IMR-90 (cell line): ENCODE measurements around the gene STAP1.

Experiments used
- CTCF ChIP-seq: conservative IDR thresholded peaks from 2 replicates; pipeline ENCODE4 v1.5.1; 2012; ENCODE audit warnings: mild to moderate bottlenecking, low read depth, low read length, improper control_type of control experiment
- MAZ ChIP-seq: IDR thresholded peaks from 2 replicates; pipeline ENCODE4 v1.6.1; 2012; ENCODE audit warnings: low read depth, mild to moderate bottlenecking, low read length, improper control_type of control experiment, moderate library complexity, borderline replicate concordance
- MXI1 ChIP-seq: IDR thresholded peaks from 2 replicates; pipeline ENCODE4 v1.6.1; 2012; ENCODE audit warnings: low read depth, mild to moderate bottlenecking, low read length, moderate library complexity, borderline replicate concordance
- POLR2A ChIP-seq: IDR thresholded peaks from 2 replicates; pipeline ENCODE4 v1.6.1; 2012; ENCODE audit warnings: mild to moderate bottlenecking, low read depth, low read length
- RAD21 ChIP-seq: IDR thresholded peaks from 2 replicates; pipeline ENCODE4 v1.6.1; 2012; ENCODE audit warnings: low read length, improper control_type of control experiment
- SMC3 ChIP-seq: fragments of 150-350 bp; IDR thresholded peaks from 2 replicates; pipeline ENCODE4 v1.6.1; 2016; ENCODE audit warnings: low read depth, mild to moderate bottlenecking, antibody characterized with exemption, low read length, moderate library complexity
- USF2 ChIP-seq: fragments of 150-350 bp; IDR thresholded peaks from 2 replicates; pipeline ENCODE4 v1.6.1; 2017; ENCODE audit warnings: mild to moderate bottlenecking, antibody characterized with exemption, low read length, low read depth
- TF ChIP-seq, protein P1 (sequence below): fragments of 150-350 bp; IDR thresholded peaks from 2 replicates; pipeline ENCODE4 v1.6.1; 2016; ENCODE audit warnings: low read depth, mild to moderate bottlenecking, low read length, moderate library complexity, borderline replicate concordance

DNA sequence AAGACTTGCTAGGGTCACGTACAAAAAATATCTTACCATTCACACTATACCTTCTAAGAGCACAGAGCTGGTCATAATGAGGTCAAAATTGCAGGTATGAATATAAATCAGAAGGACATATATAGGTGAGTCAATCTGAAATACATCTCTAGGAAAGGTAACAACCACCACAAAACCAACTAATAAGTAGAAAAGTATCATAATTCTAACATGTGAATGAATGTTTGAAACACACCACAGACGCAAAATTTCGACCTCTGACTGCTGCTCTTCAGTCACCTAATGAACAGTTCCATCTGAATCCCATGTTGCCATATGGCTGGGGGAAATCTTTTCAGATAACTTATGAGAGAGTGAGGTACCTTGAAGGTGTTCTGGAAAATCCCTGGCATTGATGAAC lies 22.1 kb downstream of the STAP1 start:
- TF ChIP-seq CTCF, result no peak
- TF ChIP-seq POLR2A, result no peak
- TF ChIP-seq RAD21, result no peak
- TF ChIP-seq SMC3, result no peak
- TF ChIP-seq, protein P1, sequence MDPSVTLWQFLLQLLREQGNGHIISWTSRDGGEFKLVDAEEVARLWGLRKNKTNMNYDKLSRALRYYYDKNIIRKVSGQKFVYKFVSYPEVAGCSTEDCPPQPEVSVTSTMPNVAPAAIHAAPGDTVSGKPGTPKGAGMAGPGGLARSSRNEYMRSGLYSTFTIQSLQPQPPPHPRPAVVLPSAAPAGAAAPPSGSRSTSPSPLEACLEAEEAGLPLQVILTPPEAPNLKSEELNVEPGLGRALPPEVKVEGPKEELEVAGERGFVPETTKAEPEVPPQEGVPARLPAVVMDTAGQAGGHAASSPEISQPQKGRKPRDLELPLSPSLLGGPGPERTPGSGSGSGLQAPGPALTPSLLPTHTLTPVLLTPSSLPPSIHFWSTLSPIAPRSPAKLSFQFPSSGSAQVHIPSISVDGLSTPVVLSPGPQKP, result no peak
- TF ChIP-seq MXI1, result no peak
- no peak for TF ChIP-seq USF2
- no peak for TF ChIP-seq MAZ
